ENCODE results near the gene EP400.

The EP400 gene

GRCh38 chr12:132111654-132112304 lies 162.0 kb downstream of the EP400 start:
- Histone ChIP-seq H3K4me1 (ENCODE audit: control insufficient read depth in 2 of 2, insufficient read depth in 2 of 2, low read length in 2 of 2) (no peaks in the 10 kb centered on the region), H3K9me3 (ENCODE audit: control insufficient read depth in 2 of 2, low read length in 2 of 2) (no peaks in the 10 kb centered on the region), H3K27me3 (ENCODE audit: control insufficient read depth in 2 of 2, insufficient read depth in 2 of 2, low read length in 2 of 2) (no peaks in the 10 kb centered on the region), H3K4me3 (ENCODE audit: low read length in 2 of 2) (no peak overlapping the region), H3K36me3 (ENCODE audit: control insufficient read depth in 2 of 2, insufficient read depth in 2 of 2, low read length in 2 of 2) (peaks cover 24 to 38% of the 10 kb centered on the region in 2 donors), H3K27ac (ENCODE audit: low read depth in 2 of 2, low read length in 2 of 2) (no peak overlapping the region), H3K9ac (ENCODE audit: low read depth in 1 of 2, low read length in 2 of 2) (no peak overlapping the region)

DNA sequence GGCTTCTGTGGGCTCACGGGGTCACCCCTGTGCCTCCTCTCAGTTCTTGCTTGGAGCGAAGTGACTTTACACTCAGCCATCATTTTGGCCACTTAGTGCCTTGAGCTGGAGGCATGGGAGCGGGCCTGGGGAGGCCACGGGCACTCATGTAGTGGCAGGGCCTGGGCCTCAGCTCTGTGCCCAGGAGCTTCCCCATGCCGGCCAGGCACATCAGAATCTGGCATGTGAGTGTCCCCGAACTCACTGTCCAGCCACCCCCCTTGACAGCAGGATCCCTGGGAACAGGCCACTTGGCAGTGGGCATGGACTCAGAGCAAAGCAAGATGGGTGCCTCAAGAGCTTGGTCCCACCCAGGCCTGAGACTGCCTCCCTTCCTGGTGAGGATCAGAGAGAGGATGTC lies 164.9 kb downstream of the EP400 start:
- no peaks in the 10 kb centered on the region for H3K27me3 ChIP-seq (ENCODE audit: control insufficient read depth in 2 of 2, insufficient read depth in 2 of 2, low read length in 2 of 2)
- H3K36me3 ChIP-seq (ENCODE audit: control insufficient read depth in 2 of 2, insufficient read depth in 2 of 2, low read length in 2 of 2) = peaks cover 27 to 38% of the 10 kb centered on the region in 2 donors
- no peak overlapping the region for H3K9ac ChIP-seq (ENCODE audit: low read depth in 1 of 2, low read length in 2 of 2)
- H3K4me1 ChIP-seq (ENCODE audit: control insufficient read depth in 2 of 2, insufficient read depth in 2 of 2, low read length in 2 of 2) = no peaks in the 10 kb centered on the region
- no peak overlapping the region for H3K27ac ChIP-seq (ENCODE audit: low read depth in 2 of 2, low read length in 2 of 2)
- no peak overlapping the region for H3K4me3 ChIP-seq (ENCODE audit: low read length in 2 of 2)
- no peaks in the 10 kb centered on the region for H3K9me3 ChIP-seq (ENCODE audit: control insufficient read depth in 2 of 2, low read length in 2 of 2)

DNA sequence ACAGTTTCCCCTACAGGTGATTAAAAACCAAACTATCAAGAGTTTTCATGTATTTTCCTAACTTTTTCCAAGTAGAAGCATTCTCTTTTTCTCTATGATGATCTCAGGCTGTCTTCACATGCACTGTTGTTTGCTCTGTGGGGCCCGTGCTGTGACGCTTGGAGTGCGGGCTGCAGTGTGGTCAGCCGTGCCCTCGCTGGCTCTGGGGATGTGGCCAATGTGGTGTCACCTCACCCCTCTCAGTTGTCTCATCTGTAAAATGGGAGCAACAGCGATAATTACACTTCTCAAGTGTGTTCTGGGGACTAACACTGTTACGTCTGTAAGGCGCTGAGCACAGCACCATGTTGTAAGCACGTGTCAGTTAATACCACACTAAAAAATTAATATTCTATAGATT lies 165.8 kb downstream of the EP400 start:
- Histone ChIP-seq H3K27ac (ENCODE audit: low read depth in 2 of 2, low read length in 2 of 2) (no peak overlapping the region), H3K4me3 (ENCODE audit: low read length in 2 of 2) (no peak overlapping the region), H3K36me3 (ENCODE audit: control insufficient read depth in 2 of 2, insufficient read depth in 2 of 2, low read length in 2 of 2) (peaks cover 27 to 36% of the 10 kb centered on the region in 2 donors), H3K27me3 (ENCODE audit: control insufficient read depth in 2 of 2, insufficient read depth in 2 of 2, low read length in 2 of 2) (no peaks in the 10 kb centered on the region), H3K9me3 (ENCODE audit: control insufficient read depth in 2 of 2, low read length in 2 of 2) (no peaks in the 10 kb centered on the region), H3K4me1 (ENCODE audit: control insufficient read depth in 2 of 2, insufficient read depth in 2 of 2, low read length in 2 of 2) (no peaks in the 10 kb centered on the region), H3K9ac (ENCODE audit: low read depth in 1 of 2, low read length in 2 of 2) (no peak overlapping the region)

GRCh38 chr12:132116709-132117557 lies 167.2 kb downstream of the EP400 start:
- Histone ChIP-seq H3K4me3 (ENCODE audit: low read length in 2 of 2) (no peak overlapping the region), H3K27me3 (ENCODE audit: control insufficient read depth in 2 of 2, insufficient read depth in 2 of 2, low read length in 2 of 2) (no peaks in the 10 kb centered on the region), H3K4me1 (ENCODE audit: control insufficient read depth in 2 of 2, insufficient read depth in 2 of 2, low read length in 2 of 2) (no peaks in the 10 kb centered on the region), H3K27ac (ENCODE audit: low read depth in 2 of 2, low read length in 2 of 2) (no peak overlapping the region), H3K9me3 (ENCODE audit: control insufficient read depth in 2 of 2, low read length in 2 of 2) (no peaks in the 10 kb centered on the region), H3K36me3 (ENCODE audit: control insufficient read depth in 2 of 2, insufficient read depth in 2 of 2, low read length in 2 of 2) (peaks cover 25 to 36% of the 10 kb centered on the region in 2 donors), H3K9ac (ENCODE audit: low read depth in 1 of 2, low read length in 2 of 2) (no peak overlapping the region)

DNA sequence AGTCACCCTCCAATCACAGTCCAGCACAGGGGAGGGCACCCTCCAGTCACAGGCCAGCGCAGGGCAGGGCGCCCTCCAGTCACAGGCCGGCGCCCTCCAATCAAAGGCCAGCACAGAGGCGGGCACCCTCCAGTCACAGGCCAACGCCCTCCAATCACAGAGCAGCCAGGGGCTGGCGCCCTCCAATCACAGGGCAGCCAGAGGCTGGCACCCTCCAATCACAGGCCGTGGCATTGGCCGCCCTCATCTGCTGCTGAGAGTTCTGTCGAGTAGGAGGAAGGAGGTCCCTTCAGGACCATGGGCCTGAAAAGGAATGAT lies 167.8 kb downstream of the EP400 start:
- no peak overlapping the region for H3K9ac ChIP-seq (ENCODE audit: low read depth in 1 of 2, low read length in 2 of 2)
- no peaks in the 10 kb centered on the region for H3K27me3 ChIP-seq (ENCODE audit: control insufficient read depth in 2 of 2, insufficient read depth in 2 of 2, low read length in 2 of 2)
- H3K36me3 ChIP-seq (ENCODE audit: control insufficient read depth in 2 of 2, insufficient read depth in 2 of 2, low read length in 2 of 2) = peaks cover 30 to 35% of the 10 kb centered on the region in 2 donors
- no peak overlapping the region for H3K4me3 ChIP-seq (ENCODE audit: low read length in 2 of 2)
- H3K4me1 ChIP-seq (ENCODE audit: control insufficient read depth in 2 of 2, insufficient read depth in 2 of 2, low read length in 2 of 2) = no peaks in the 10 kb centered on the region
- H3K27ac ChIP-seq (ENCODE audit: low read depth in 2 of 2, low read length in 2 of 2) = no peak overlapping the region
- no peaks in the 10 kb centered on the region for H3K9me3 ChIP-seq (ENCODE audit: control insufficient read depth in 2 of 2, low read length in 2 of 2)

DNA sequence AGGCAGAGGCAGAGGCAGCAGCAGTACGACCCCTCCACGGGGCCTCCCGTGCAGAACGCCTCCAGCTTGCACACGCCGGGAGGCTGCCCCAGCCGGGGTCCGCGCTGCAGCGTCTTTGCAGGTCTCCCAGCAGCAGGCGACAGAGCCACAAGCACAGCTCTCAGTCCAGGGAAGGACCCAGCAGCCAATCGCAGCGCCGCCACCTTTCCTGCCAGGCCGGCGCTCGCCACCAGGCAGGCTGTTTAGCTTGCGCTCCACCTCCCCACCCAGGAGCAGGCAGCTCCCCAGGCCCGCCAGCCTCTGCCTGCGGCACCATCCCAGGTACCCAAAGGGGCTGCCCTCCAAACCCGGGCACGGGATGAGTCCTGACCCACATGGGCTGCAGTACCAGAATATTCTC lies 169.1 kb downstream of the EP400 start:
- H3K9me3 ChIP-seq (ENCODE audit: control insufficient read depth in 2 of 2, low read length in 2 of 2) = no peaks in the 10 kb centered on the region
- peaks cover 30 to 34% of the 10 kb centered on the region in 2 donors for H3K36me3 ChIP-seq (ENCODE audit: control insufficient read depth in 2 of 2, insufficient read depth in 2 of 2, low read length in 2 of 2)
- no peaks in the 10 kb centered on the region for H3K27me3 ChIP-seq (ENCODE audit: control insufficient read depth in 2 of 2, insufficient read depth in 2 of 2, low read length in 2 of 2)
- H3K9ac ChIP-seq (ENCODE audit: low read depth in 1 of 2, low read length in 2 of 2) = no peak overlapping the region
- no peak overlapping the region for H3K27ac ChIP-seq (ENCODE audit: low read depth in 2 of 2, low read length in 2 of 2)
- no peaks in the 10 kb centered on the region for H3K4me1 ChIP-seq (ENCODE audit: control insufficient read depth in 2 of 2, insufficient read depth in 2 of 2, low read length in 2 of 2)
- no peak overlapping the region for H3K4me3 ChIP-seq (ENCODE audit: low read length in 2 of 2)

- peaks cover 15 to 35% of the 10 kb centered on the region in 2 donors for H3K36me3 ChIP-seq (ENCODE audit: control insufficient read depth in 2 of 2, insufficient read depth in 2 of 2, low read length in 2 of 2)
These were observed 171.5 kb downstream of the EP400 start for GRCh38 chr12:132121283-132121682.

DNA sequence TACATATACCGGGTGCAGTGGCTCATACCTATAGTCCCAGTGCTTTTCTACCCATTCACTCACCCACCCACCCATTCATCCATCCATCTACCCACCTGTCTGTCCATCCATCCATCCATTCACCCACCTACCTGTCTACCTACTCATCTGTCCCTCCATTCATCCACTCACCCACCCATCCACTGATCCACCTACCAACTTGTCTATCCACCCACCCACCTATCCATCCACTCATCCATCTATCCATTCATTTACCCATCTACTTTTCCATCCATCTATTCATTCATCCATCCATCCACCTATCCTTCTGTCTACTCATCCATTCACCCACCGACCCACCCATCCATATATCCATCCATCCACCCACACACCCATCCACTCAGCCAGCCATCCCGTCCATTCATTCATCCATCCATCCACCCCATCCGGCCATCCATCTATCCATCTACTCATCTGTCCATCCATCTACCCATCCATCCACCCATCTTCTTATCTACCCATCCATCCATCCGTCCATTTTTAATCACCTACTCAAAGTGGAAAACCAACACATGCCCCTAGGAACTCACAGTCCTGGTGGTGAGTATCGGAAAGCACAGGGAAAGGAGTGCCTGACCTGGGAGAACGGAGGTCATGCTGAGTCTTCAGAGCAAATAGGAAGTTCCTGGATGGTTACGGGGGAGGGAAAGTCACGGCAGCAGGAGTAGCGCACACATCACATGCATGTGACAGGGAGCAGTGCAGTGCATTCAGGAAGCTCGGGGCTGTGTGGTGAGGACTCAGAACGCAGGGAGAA lies 174.4 kb downstream of the EP400 start:
- Histone ChIP-seq H3K36me3 (ENCODE audit: control insufficient read depth in 2 of 2, insufficient read depth in 2 of 2, low read length in 2 of 2) (peaks cover 13 to 47% of the 10 kb centered on the region in 2 donors), H3K9me3 (ENCODE audit: control insufficient read depth in 2 of 2, low read length in 2 of 2) (no peaks in the 10 kb centered on the region), H3K4me3 (ENCODE audit: low read length in 2 of 2) (no peak overlapping the region), H3K27me3 (ENCODE audit: control insufficient read depth in 2 of 2, insufficient read depth in 2 of 2, low read length in 2 of 2) (no peaks in the 10 kb centered on the region), H3K9ac (ENCODE audit: low read depth in 1 of 2, low read length in 2 of 2) (no peak overlapping the region), H3K4me1 (ENCODE audit: control insufficient read depth in 2 of 2, insufficient read depth in 2 of 2, low read length in 2 of 2) (no peaks in the 10 kb centered on the region), H3K27ac (ENCODE audit: low read depth in 2 of 2, low read length in 2 of 2) (no peak overlapping the region)

More at GRCh38 chr12:132121283-132121682, 171.5 kb downstream of the EP400 start:
- no peak overlapping the region for H3K27ac ChIP-seq (ENCODE audit: low read depth in 2 of 2, low read length in 2 of 2)
- no peak overlapping the region for H3K4me3 ChIP-seq (ENCODE audit: low read length in 2 of 2)
- H3K27me3 ChIP-seq (ENCODE audit: control insufficient read depth in 2 of 2, insufficient read depth in 2 of 2, low read length in 2 of 2) = no peaks in the 10 kb centered on the region
- H3K9ac ChIP-seq (ENCODE audit: low read depth in 1 of 2, low read length in 2 of 2) = no peak overlapping the region
- H3K9me3 ChIP-seq (ENCODE audit: control insufficient read depth in 2 of 2, low read length in 2 of 2) = no peaks in the 10 kb centered on the region
- no peaks in the 10 kb centered on the region for H3K4me1 ChIP-seq (ENCODE audit: control insufficient read depth in 2 of 2, insufficient read depth in 2 of 2, low read length in 2 of 2)

- no peaks in the 10 kb centered on the region for H3K4me1 ChIP-seq (ENCODE audit: control insufficient read depth in 2 of 2, insufficient read depth in 2 of 2, low read length in 2 of 2)
- peaks cover 13 to 47% of the 10 kb centered on the region in 2 donors for H3K36me3 ChIP-seq (ENCODE audit: control insufficient read depth in 2 of 2, insufficient read depth in 2 of 2, low read length in 2 of 2)
- H3K4me3 ChIP-seq (ENCODE audit: low read length in 2 of 2) = no peak overlapping the region
- H3K27me3 ChIP-seq (ENCODE audit: control insufficient read depth in 2 of 2, insufficient read depth in 2 of 2, low read length in 2 of 2) = no peaks in the 10 kb centered on the region
- no peaks in the 10 kb centered on the region for H3K9me3 ChIP-seq (ENCODE audit: control insufficient read depth in 2 of 2, low read length in 2 of 2)
- no peak overlapping the region for H3K9ac ChIP-seq (ENCODE audit: low read depth in 1 of 2, low read length in 2 of 2)
- H3K27ac ChIP-seq (ENCODE audit: low read depth in 2 of 2, low read length in 2 of 2) = no peak overlapping the region
These were observed 175.2 kb downstream of the EP400 start for GRCh38 chr12:132124766-132125425.
